Lower leg skin (tissue), 3 donors: ENCODE measurements around the gene SUPT20HL1.

Experiments
- POLR2A ChIP-seq, 2 donors: fragments of 450-650 bp; IDR thresholded peaks; one replicate each; pipeline ENCODE4 v1.6.1; 2016 to 2017; ENCODE audit warnings: antibody characterized with exemption in 2 of 2, mild to moderate bottlenecking in 1 of 2, moderate library complexity in 1 of 2
- TF ChIP-seq, protein P1 (sequence below), 3 donors: fragments of 450-650 bp; IDR thresholded peaks; one replicate each; pipeline ENCODE4 v1.5.1; 2016; ENCODE audit warnings: antibody characterized with exemption in 3 of 3, mild to moderate bottlenecking in 3 of 3, moderate library complexity in 2 of 3

DNA sequence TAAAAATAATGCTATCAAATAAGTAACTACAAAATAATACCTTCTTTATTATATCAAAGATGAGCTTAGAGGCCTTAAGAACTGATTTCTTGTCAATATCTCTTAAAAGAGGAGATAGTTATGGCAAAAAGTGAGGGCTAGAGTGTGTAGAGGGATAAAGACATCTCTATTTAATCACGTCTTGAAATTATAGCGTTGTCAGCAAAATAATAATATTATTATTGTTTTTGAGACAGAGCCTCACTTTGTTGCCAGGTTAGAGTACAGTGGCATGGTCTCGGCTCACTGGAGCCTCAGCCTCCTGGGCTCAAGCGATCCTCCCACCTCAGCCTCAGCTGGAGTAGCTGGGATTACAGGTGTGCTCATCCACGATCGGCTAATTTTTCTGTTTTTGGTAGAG is 18.3 kb downstream of the SUPT20HL1 start:
- TF ChIP-seq, protein P1, sequence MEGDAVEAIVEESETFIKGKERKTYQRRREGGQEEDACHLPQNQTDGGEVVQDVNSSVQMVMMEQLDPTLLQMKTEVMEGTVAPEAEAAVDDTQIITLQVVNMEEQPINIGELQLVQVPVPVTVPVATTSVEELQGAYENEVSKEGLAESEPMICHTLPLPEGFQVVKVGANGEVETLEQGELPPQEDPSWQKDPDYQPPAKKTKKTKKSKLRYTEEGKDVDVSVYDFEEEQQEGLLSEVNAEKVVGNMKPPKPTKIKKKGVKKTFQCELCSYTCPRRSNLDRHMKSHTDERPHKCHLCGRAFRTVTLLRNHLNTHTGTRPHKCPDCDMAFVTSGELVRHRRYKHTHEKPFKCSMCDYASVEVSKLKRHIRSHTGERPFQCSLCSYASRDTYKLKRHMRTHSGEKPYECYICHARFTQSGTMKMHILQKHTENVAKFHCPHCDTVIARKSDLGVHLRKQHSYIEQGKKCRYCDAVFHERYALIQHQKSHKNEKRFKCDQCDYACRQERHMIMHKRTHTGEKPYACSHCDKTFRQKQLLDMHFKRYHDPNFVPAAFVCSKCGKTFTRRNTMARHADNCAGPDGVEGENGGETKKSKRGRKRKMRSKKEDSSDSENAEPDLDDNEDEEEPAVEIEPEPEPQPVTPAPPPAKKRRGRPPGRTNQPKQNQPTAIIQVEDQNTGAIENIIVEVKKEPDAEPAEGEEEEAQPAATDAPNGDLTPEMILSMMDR (IDR thresholded peaks at IDR 0.05) = no peak
- no peak for TF ChIP-seq POLR2A (IDR thresholded peaks at IDR 0.05)
